Tibial artery (tissue), 4 donors: ENCODE results near the gene EFEMP2.

ENCODE experiments used
- DNase-seq, 2 donors: peaks; one replicate each; pipeline ENCODE4 v3.0.0-alpha.2; 2019
- H3K27ac ChIP-seq, 2 donors: fragments of 200-600 bp; sonication (generic) in 1 of 2; 1 replicate in 1 of 2; 2 replicates in 1 of 2; pipeline ENCODE4 v1.5.1; 2018 to 2019; ENCODE audit warnings: mild to moderate bottlenecking in 1 of 2
- H3K27me3 ChIP-seq, 2 donors: fragments of 200-600 bp; sonication (generic) in 1 of 2; one replicate each; pipeline versions ENCODE4 v1.5.1 to v1.6.0; 2016 to 2019
- H3K36me3 ChIP-seq, 3 donors: fragments of 200-600 bp; sonication (generic) in 2 of 3; one replicate each; pipeline ENCODE4 v1.5.1; 2016 to 2019; ENCODE audit warnings: mild to moderate bottlenecking in 2 of 3
- H3K4me1 ChIP-seq, 4 donors: fragments of 200-600 bp; sonication (generic) in 2 of 4; 1 replicate in 3 of 4; 2 replicates in 1 of 4; pipeline ENCODE4 v1.5.1; 2016 to 2019
- H3K4me3 ChIP-seq, 2 donors: fragments of 200-600 bp; sonication (generic) in 1 of 2; 1 replicate in 1 of 2; 2 replicates in 1 of 2; pipeline ENCODE4 v1.5.1; 2018 to 2019; ENCODE audit warnings: mild to moderate bottlenecking in 2 of 2
- H3K9me3 ChIP-seq, 3 donors: fragments of 200-600 bp; sonication (generic) in 1 of 3; one replicate each; pipeline ENCODE4 v1.5.1; 2016 to 2019
- CTCF ChIP-seq, 2 experiments: fragments of 200-600 bp in 1 of 2; fragments of 450-650 bp in 1 of 2; IDR thresholded peaks; one replicate each; pipeline ENCODE4 v1.5.1; 2017 to 2019; ENCODE audit warnings: antibody characterized with exemption in 2 of 2, mild to moderate bottlenecking in 1 of 2, moderate library complexity in 1 of 2
- intact Hi-C: fragments of 100-400 bp; cut with DNase I; formaldehyde crosslinking; loops from one replicate; pipeline ENCODE4 v1.15.0; 2023; ENCODE audit warnings: low total_unique reads

Gene EFEMP2

GRCh38 chr11:65899356-65900124 lies 26.9 kb upstream of the EFEMP2 start:
- Histone ChIP-seq H3K4me1 (peaks cover 0 to 19% (median 15%) of the 10 kb centered on the region in 4 donors), H3K4me3 (peak overlapping the region; percentile 63), H3K27ac (peak overlapping the region; percentile 63 to 76), H3K27me3 (no peaks in the 10 kb centered on the region), H3K9me3 (no peaks in the 10 kb centered on the region), H3K36me3 (no peaks in the 10 kb centered on the region)
- intact Hi-C loops = no loop called here
- peak; percentile 63 to 87 for DNase-seq
- no peak for TF ChIP-seq CTCF (IDR thresholded peaks at IDR 0.05)

- Histone ChIP-seq H3K27me3 (no peaks in the 10 kb centered on the region), H3K27ac (peak overlapping the region; percentile 63 to 76), H3K4me1 (peaks cover 0 to 21% (median 16%) of the 10 kb centered on the region in 4 donors), H3K36me3 (no peaks in the 10 kb centered on the region), H3K4me3 (peak overlapping the region; percentile 63), H3K9me3 (no peaks in the 10 kb centered on the region)
- intact Hi-C loops = no loop called here
- DNase-seq = no peak
- TF ChIP-seq CTCF (IDR thresholded peaks at IDR 0.05) = no peak
Measured at GRCh38 chr11:65898656-65899355, 26.2 kb upstream of the EFEMP2 start.

GRCh38 chr11:65897020-65897471 lies 24.4 kb upstream of the EFEMP2 start:
- Histone ChIP-seq H3K4me3 (no peak overlapping the region), H3K9me3 (no peaks in the 10 kb centered on the region), H3K27ac (no peak overlapping the region), H3K27me3 (no peaks in the 10 kb centered on the region), H3K4me1 (peaks cover 3 to 38% (median 34%) of the 10 kb centered on the region in 4 donors), H3K36me3 (no peaks in the 10 kb centered on the region)
- intact Hi-C loops = no loop called here
- no peak for DNase-seq
- TF ChIP-seq CTCF (IDR thresholded peaks at IDR 0.05) = no peak

- H3K36me3 ChIP-seq = no peaks in the 10 kb centered on the region
- TF ChIP-seq CTCF (IDR thresholded peaks at IDR 0.05) = no peak
- no peaks in the 10 kb centered on the region for H3K27me3 ChIP-seq
- DNase-seq = no peak
- intact Hi-C loops = no loop called here
- no peaks in the 10 kb centered on the region for H3K9me3 ChIP-seq
- no peak overlapping the region for H3K4me3 ChIP-seq
- H3K27ac ChIP-seq = no peak overlapping the region
- H3K4me1 ChIP-seq = peaks cover 6 to 46% (median 41%) of the 10 kb centered on the region in 4 donors
Measured at GRCh38 chr11:65896034-65896999, 23.7 kb upstream of the EFEMP2 start.

DNA sequence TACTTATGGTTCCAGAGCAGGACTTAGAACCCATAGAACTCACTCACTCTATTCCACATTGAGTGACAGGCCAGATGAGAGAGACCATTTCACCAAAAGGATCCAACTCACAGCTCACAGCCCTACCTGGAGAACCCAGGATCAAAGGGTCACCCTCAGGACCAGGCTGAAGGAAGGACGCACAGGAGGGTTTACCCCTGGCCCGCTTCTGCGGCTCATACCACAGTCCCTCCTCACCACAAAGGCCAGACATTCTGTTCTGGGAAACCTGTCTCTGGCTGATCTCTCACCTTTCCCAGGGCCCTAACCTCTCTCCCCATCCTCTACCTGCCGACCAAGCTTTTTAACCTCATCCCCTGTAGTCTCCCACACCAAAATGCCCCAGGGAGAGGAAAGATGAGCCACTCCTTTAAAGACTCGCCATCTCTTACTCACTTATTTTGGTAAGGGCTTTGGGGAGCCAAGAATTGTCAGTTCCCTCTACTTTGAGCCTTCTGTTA lies 22.9 kb upstream of the EFEMP2 start:
- intact Hi-C loops = no loop called here
- Histone ChIP-seq H3K36me3 (no peaks in the 10 kb centered on the region), H3K9me3 (no peaks in the 10 kb centered on the region), H3K27ac (no peak overlapping the region), H3K4me1 (peaks cover 6 to 46% (median 41%) of the 10 kb centered on the region in 4 donors), H3K27me3 (no peaks in the 10 kb centered on the region), H3K4me3 (no peak overlapping the region)
- no peak for DNase-seq
- TF ChIP-seq CTCF (IDR thresholded peaks at IDR 0.05) = no peak
